DMS53 treated with DMSO at 0.1 percent for 48 hours (cell line): Measurements from ENCODE around the gene MORC3.
"Not testable (repeated sequence)": the region's sequence is repeated elsewhere in the genome, so short reads cannot be mapped to it uniquely, and the experiment has no call there.

ENCODE experiments used
- DNase-seq: peaks from one replicate; lab custom pipeline; 2025; ENCODE audit not compliant: unreplicated experiment; lab: John Stamatoyannopoulos, UW

Gene MORC3

DNA sequence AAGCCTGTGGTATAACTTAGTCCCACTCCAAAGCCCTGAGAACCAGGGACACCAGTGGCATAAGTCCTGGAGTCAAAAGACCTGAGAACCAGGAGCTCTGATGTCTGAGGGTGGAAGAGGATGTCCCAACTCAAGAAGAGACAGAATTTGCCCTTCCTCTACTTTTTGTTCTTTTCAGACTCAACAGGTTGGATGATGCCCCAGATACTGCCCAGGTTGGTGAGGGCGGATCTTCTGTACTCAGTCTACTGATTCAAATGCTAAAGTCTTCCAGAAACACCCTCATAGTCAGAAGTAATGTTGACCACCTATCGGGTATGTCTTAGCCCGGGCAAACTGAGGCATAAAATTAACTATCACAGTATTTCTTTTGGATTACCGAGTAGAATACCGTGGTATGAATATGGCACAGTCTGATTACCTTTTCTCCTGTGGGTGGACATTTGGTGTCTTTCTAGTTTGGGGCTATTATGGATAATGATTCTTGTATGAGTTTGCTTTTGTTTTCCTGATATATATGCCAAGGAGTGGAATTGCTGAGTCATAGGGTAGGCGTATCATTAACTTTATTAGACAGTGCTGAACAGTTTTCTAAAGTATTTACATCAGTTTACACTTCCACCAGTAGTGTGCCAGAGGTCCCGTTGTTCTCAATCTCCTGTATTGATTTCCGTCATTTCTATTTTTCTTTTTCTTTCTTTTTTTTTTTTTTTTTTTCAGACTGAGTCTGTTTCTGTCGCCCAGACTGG, 62.0 kb downstream of the MORC3 start:
- DNase-seq = no peak

DNA sequence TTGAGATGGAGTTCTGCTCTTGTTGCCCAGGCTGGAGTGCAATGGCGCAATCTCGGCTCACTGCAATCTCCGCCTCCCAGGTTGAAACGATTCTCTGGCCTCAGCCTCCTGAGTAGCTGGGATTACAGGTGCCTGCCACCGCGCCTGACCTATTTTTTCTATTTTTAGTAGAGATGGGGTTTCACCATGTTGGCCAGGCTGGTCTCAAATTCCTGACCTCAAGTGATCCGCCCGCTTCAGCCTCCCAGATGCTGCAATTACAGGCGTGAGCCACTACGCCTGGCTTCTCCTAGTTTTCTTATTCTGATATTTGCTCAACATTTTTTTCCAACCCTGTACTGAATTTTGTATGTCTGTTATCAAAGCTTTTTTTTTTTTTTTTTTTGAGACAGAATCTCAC, 62.7 kb downstream of the MORC3 start:
- not testable (repeated sequence) for DNase-seq

DNA sequence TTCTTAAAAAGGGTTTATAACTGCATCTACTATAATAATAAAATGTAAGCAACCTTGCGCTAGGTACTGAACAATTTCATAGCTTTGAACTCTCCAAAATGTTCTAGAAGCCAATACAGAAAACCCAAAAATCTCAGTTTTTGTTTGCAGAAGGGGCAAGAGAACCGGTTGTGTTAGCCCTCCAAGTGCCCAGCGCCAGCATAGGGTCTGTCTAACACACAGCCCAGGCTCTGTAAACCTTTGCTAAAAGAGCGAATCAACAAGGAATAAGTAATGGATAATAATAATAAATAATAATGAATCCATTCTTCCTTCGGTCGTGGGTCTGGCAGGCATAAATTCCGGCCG, 64.9 kb downstream of the MORC3 start:
- no peak for DNase-seq

DNA sequence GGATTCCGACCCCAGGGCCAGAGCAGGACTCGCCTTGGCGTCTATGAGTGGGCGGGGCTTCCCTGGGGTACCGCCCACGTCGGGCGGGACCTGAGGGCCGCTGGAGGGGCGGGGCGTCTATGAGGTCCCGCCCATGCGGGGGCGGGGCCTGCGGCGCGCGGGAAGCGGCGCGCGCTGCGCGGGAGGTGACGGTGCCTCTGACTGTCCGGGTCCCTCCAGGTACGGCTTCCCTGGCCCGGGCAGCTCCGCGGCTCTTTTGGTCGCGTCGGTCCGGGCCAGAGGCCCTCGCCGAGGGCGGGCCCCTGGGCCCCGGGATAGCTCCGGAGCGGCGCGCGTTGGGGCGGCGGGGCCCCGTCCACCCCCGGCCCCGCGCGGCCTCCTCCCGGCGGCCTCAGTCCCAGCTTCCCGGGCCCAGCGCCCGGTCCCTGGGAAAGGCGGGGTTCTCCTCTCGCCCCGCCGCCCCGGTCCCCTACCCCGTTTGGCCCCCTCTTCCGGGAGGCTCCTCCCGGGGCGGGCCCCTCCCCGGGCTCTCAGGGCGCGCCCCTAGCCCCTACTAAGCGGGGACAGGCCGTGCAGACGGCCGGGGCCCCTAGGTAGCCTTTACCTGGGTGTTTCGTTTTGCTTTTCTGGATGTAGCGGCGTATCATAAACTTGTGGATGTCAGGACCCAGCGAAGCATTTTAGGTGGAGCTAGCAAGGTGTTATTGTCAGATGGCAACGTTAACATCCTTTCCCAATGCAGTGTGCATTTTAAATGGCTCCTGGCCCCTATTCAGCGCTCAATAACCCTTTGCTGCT, 65.4 kb downstream of the MORC3 start, which contains the start of gene CHAF1B:
CHAF1B (plus strand) TSS at position 160 of the 798 bp plus-strand sequence. CDS start 745 bp downstream, outside the sequence.
- DNase-seq = peak; percentile 37

DNA sequence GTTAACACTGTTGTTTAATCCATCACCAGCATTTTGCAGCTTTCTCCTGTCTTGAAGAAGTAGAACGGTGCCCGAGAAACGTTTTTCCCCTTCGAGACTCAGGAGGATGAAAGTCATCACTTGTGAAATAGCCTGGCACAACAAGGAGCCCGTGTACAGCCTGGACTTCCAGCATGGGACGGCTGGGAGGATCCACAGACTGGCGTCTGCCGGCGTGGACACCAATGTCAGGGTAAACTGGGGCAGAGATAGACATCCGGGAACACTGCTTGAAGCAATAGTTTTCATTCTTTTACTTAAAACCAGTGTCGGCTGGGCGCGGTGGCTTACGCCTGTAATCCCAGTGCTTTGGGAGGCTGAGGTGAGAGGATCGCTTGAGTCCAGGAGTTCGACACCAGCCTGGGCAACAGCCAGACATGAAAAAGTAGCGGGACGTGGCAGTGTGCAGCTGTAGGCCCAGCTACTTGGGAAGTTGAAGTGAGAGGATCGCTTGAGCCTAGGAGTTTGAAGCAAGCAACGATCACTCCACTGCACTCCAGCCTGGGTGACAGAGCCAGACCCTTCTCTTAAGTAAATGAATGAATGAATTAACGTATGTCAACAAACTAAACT, 66.1 kb downstream of the MORC3 start:
- DNase-seq = no peak

DNA sequence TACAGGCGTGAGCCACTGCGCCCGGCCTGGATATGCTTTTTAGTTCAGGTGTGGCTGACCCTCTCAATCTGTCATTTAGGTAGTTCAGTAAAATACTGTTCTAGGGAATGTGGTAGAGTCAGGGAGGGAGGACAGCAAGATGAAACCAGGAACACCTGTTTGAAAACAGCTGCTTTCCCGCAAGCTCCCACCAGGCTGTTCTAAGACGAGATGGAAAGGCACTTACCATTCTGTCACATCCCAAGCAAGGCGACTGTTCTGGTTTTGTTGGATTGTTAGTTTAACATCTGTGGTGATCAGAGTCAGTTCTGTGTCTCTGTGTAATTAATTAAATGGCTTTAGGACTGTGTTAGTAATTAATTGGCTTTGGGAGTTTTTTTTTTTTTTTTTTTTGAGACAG, 68.1 kb downstream of the MORC3 start:
- DNase-seq = no peak

DNA sequence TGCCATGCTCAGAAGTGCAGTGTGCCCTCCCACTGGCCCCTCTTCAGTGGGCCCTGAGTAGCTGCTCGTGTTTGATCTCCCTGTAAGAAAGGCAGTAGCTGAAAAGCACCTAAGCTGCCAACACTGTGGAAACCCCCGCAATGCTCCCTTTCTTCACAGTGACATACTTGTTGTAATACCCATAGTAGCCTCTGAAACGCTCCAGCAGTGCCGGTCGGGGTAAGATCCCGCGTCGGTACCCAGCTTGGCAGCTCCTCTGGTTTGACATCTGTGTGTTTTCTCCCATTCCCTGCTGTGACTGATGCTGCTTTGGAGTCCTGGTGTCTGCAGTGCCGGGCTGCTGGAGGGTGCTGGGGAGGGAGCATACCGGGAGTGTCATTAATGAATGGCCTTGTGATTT, 68.8 kb downstream of the MORC3 start:
- no peak for DNase-seq

DNA sequence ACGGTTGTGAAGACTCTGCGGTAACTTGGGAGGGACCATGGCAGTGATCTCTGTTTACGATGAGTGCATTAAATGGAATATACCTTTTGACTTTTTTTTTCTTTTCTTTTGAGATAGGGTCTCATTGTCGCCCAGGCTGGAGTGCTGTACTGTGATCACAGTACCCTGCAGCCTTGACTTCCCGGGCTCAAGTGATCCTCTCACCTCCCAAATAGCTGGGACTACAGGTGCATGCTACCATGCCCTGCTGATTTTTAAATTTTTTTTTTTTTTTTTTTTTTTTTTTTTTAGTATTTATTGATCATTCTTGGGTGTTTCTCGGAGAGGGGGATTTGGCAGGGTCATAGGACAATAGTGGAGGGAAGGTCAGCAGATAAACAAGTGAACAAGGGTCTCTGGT, 71.7 kb downstream of the MORC3 start:
- DNase-seq = not testable (repeated sequence)

DNA sequence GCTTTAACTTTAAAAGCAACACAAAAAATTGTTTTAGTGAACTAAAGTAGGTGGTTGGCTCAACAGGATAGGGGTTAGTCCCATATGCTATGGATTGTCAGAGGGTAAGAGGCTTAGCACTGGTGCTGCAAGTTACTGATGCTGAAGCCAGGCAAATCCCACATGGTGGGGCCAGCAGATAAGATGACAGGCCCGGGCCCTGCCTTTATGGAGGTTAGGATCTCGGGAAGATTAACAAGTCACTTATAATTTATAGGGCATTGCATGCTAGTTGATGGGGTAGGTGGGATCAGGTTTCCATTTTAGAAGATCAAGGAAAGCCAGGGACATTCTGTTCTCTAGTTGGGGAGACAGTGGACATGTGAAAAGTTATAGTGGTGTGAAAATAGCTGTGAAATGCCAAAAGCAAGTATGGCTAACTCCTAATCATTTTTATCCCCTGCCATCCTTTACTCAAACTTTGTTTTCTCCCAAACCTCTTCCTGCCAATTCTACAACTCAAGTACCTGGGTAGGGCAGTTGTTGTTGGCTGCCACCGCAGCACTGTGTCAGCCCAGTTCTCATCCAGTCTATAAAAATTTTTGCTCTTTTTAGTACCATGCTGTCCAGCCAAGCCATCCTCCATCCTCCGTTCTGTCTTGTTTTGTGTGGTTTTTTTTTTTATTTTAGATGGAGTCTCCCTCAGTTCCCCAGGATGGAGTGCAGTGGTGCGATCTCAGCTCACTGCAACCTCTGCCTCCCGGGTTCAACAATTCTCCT, 75.5 kb downstream of the MORC3 start:
- no peak for DNase-seq

DNA sequence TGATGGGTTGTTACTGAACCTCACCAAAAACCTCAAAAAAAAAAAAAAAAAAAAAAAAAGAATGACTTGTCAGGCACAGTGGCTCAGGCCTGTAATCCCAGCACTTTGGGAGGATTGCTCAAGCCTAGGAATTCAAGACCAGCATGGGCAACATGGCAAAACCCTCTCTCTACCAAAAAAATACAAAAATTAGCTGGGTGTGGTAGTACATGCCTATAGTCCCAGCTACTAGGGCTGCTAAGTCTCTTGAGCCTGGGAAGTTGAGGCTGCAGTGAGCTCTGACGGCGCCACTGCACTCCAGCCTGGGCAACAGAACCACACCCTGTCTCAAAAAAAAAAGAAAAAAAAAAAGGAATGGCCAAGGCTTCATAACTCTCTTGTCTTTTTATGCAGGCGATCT, 76.3 kb downstream of the MORC3 start:
- no peak for DNase-seq

DNA sequence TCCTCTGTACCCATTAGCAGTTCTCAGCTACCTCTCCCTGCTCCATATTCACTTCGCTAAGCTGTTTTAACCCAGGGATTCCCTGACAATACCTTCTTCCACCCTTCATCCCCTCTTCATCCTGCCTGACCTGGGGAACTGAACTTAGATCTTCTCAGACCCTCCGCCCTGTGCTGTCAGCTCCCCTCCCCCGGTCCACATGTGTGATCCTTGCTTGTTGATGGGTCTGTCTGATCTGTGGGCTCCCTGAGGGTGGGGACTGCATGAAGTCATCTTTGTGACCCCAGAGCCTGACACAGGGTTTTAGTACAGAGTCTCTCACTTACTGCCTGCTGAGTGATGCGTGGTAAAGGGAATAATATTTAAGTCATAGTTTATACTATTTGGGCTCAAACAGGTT, 77.0 kb downstream of the MORC3 start:
- DNase-seq = no peak

DNA sequence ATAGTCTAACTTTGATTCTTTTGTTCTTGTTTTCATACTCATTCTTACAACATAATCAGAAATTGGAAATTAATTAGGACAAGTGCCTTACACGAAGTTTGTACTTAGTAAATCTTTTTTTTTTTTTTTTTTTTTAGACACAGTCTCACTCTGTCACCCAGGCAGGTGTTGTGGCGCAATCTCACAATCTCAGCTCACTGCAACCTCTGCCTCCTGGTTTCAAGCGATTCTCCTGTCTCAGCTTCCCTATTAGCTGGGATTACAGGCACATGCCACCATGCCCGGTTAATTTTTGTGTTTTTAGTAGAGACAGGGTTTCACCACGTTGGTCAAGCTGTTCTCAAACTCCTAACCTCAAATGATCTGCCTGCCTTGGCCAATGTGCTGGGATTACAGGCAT, 77.6 kb downstream of the MORC3 start:
- no peak for DNase-seq

DNA sequence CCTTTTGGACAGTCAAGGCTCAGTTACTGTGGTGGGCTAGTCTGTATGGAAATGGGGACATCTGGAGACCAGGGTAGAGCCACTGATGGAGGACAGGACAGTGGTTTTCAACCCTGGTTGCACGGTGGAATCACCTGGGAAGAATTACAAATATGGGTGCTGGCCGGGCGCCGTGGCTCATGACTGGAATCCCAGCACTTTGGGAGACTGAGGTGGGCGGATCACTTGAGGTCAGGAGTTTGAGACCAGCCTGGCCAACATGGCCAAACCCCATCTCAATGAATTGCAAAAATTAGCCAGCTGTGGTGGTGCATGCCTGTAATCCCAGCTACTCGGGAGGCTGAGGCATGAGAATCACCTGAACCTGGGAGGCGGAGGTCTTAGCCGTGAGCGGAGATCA, 79.7 kb downstream of the MORC3 start:
- DNase-seq = not testable (repeated sequence)

DNA sequence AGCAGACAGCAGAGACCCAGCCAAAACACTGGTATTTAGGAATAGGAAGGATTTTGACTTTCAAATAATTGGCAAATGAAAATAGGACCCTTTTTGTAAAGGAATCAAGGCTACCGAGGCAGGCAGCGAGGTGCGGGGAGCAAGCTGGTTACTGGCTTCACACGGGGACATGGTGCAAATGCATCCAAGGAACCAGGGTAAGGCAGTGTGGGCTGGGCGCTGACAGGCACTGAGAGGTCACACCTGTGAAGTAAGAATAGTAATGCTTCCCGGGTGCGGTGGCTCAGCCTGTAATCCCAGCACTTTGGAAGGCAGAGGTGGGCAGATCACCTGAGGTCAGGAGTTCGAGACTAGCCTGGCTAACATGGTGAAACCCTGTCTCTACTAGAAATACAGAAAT, 80.7 kb downstream of the MORC3 start:
- no peak for DNase-seq

DNA sequence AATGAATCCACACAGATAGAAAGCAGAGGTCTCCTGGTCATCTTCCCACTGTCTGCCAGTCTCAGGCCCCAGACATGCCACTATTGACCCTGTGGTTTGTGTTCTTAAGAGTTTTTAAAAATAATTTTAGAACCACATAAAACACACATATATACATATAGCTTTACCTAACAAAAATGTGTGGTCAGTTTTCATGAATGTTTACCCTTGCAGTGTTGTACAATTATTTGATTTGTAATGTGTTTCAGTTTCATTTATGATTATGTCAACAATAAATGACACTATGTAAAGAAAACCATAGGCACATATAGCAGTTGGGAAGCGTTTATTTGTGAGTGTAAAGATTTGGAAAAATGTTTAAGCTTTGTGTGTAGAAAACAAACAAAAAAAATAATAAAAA, 82.3 kb downstream of the MORC3 start:
- DNase-seq = no peak

DNA sequence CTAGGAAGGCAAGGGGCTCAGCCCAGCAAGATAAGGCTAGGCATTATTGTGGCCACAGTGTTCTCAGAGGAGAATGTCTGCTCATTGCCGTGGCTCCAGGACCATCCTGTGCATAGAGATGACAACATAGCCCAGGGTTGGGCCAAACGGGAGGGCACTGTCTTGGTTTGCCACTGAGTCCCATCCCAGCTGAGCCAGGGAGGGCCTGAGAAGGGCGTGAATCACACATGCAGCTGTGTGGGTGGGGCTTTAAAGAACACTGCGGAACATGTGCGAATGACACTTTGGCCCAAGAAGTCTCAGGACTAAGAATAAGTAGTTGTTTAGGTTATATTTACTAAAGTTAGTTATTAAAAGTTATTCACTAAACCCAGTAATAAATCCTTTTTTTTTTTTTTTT, 83.7 kb downstream of the MORC3 start:
- DNase-seq = no peak

DNA sequence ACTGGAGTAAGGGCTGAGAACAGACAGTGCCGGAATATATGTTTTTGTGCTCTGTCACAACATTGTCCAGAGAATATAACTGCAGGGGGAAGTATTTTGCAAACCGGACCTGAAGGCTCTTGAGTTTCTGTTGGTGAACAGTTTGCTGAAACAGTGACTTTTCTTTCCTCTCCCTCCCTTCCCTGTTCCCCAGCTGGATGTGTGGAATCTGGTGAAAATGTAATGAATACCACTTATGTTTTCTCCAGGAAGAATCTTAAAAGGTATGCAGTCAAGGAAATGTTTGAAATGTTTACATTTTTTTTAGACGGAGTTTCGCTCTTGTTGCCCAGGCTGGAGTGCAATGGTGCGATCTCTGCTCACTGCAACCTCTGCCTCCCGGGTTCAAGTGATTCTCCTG, 88.6 kb downstream of the MORC3 start:
- DNase-seq = no peak

DNA sequence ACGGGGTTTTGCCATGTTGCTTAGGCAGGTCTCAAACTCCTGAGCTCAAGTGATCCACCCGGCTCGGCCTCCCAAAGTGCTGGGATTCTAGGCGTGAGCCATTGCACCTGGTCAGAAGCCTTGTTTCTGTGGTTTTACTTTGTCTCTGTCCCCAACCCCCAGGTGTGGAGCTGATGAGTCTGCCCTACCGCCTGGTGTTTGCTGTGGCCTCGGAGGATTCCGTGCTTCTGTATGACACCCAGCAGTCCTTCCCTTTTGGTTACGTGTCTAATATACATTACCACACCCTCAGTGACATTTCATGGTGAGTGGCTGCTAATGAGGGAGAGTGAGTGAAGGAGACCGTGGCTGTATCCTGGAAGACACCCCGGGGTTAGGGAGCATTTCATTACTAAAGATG, 91.3 kb downstream of the MORC3 start:
- DNase-seq = no peak

DNA sequence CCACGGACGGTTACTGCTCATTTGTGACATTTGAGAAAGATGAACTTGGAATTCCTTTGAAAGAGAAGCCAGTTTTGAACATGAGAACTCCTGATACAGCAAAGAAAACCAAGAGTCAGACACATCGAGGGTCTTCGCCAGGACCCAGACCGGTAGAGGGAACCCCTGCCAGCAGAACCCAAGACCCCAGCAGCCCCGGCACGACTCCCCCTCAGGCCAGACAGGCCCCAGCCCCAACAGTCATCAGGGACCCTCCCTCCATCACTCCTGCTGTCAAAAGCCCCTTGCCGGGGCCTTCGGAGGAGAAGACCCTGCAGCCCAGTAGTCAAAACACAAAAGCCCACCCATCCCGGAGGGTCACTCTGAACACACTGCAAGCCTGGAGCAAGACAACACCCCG, 92.9 kb downstream of the MORC3 start:
- no peak for DNase-seq

DNA sequence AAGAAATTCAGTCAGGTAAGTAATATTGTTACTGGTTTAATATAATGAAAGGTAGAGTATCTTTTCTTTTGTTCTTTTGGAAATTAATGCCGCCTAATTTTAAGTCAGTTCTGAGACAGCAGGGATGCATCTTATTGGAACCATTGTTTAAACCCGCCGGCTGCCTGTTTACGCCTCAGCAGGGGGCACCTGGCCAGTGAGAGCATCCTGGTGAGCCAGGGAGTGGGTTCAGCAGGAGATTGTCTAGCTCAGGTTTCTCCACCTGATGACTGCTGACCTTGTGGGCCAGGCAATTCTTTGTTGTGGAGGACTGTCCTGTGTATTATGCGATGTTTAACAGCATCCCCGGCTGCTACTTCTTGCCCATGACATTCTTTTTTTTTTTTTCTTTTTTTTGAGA, 95.4 kb downstream of the MORC3 start:
- DNase-seq = no peak

DNA sequence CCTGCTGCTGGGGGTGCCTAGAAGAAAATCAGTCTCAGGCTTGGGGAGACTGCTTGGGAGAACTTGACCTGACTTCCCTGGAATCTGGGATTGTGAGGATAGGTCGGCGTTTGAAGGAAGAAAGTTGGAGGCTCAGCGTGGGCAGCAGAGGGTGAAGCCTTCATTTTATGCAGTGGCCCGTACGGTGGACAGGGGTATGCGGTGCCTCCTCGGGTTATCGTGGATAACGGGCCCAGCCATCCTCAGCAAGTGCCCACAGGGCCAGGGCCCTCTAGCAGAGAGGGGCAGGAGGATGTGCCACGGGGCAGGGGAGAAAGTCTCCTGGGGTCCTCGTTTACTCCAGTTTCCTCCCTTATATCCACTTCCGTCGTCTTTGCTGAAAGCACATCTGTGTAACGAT, 99.2 kb downstream of the MORC3 start:
- DNase-seq = no peak
